ENCODE results near the gene ACTG1.

ACTG1 gene

DNA sequence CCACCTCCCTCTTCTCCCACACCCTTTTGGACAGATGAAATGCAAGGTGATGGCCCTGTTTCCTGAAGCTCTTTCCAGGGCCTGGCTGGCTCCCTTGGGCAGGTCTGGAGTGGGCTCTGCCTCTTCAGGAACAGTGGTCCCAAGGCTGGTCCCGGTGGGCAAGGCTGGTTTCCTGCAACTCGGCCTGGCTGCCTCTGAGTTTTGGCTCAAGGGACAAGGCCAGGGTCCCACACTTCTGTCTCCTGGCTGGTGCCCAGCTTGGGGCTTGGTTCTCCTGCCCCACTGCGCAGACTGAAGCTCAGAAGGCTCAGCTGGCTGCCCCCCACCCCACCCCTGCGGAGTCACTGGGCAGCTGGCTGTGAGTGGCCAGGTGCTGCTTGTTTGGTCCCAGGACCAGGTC, 3.8 kb upstream of the ACTG1 start:
- Histone ChIP-seq H3K4me1 (ENCODE audit: control insufficient read depth, insufficient read depth, low read length, poor library complexity, severe bottlenecking) (peaks cover 44% of the 10 kb centered on the region), H3K27ac (ENCODE audit: insufficient read depth, low read length, poor library complexity, severe bottlenecking) (no peak overlapping the region), H3K4me3 (ENCODE audit: insufficient read depth, low read depth, low read length, poor library complexity, severe bottlenecking) (no peak overlapping the region)

DNA sequence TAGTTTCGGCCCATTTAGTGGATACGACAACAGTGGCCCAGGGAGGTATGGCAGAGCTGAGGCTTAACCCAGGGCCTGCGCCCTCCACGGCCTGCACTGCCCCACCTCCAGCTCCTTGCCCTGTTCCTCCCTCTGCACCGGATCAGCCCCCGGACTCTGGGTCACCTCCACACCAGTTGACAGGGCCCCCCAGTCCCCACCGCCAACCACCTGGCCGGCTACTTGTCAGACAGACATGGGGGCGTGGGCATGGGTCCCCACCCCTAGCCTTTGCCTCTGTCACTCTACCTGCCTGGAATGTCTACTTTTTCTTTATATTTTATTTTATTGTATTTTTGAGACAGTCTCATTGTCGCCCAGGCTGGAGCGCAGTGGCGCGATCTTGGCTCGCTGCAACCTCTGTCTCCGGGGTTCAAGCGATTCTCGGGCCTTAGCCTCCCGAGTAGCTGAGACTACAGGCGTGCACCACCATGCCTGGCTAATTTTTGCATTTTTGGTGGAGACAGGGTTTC, 3.0 kb upstream of the ACTG1 start:
- Histone ChIP-seq H3K27ac (ENCODE audit: insufficient read depth, low read length, poor library complexity, severe bottlenecking) (peak overlapping the region; percentile 75), H3K27me3 (replicated peaks; ENCODE audit: control insufficient read depth, insufficient read depth, low read length, poor library complexity, severe bottlenecking) (no peaks in the 10 kb centered on the region), H3K4me1 (ENCODE audit: control insufficient read depth, insufficient read depth, low read length, poor library complexity, severe bottlenecking) (peaks cover 48% of the 10 kb centered on the region), H3K9me3 (ENCODE audit: control insufficient read depth, low read length) (no peaks in the 10 kb centered on the region), H3K4me3 (ENCODE audit: insufficient read depth, low read depth, low read length, poor library complexity, severe bottlenecking) (peak overlapping the region; percentile 51), H3K36me3 (ENCODE audit: control insufficient read depth, insufficient read depth, low read length) (peaks cover 12% of the 10 kb centered on the region)
- no peak for DNase-seq

More for the DNA sequence above, 3.8 kb upstream of the ACTG1 start:
- no peak for DNase-seq
- H3K27me3 ChIP-seq (replicated peaks; ENCODE audit: control insufficient read depth, insufficient read depth, low read length, poor library complexity, severe bottlenecking): no peaks in the 10 kb centered on the region
- H3K9me3 ChIP-seq (ENCODE audit: control insufficient read depth, low read length): no peaks in the 10 kb centered on the region
- H3K36me3 ChIP-seq (ENCODE audit: control insufficient read depth, insufficient read depth, low read length): peaks cover 4% of the 10 kb centered on the region

DNA sequence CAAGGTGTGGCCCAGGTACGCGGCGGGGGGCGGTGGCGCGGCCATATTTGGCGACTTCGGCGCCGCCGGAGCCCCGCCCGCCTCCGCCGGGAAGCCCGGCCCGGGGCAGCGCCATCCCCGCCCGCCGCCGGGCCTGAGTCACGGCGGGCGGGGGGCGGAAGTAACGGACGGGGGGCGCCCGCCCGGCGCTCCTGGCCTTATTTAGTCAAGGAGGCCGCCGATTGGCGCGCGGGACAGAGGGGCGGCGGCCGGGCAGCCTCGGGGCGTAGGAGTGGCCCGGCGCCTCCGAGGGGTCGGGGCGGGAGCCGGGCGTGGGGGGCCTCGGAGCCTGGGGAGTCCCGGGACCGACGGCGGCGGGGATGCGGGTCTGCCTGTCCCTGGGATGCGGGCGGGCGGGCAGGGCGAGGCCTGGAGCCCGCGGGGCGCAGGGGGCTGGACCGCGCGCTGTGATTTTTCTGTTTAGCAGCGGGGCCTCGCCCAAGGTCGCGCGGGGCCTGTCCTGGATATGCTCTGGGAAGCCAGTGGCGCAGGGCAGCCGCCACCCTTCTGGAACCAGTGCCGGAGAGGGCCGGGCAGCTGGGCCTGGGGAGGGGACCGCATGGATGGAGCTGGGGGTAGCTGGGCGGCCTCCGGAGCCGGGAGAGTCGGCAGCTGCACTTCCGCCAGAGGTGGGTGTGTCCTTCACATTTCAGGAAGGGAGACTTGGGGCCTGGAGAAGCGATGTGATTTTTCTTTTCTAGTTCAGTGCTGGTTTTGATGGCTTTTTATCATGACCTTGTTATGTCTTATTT, 2.3 kb upstream of the ACTG1 start:
- peaks cover 53% of the 10 kb centered on the region for H3K4me1 ChIP-seq (ENCODE audit: control insufficient read depth, insufficient read depth, low read length, poor library complexity, severe bottlenecking)
- DNase-seq: peak; percentile 57 to 65 (median 61)
- H3K36me3 ChIP-seq (ENCODE audit: control insufficient read depth, insufficient read depth, low read length): peaks cover 17% of the 10 kb centered on the region

DNA sequence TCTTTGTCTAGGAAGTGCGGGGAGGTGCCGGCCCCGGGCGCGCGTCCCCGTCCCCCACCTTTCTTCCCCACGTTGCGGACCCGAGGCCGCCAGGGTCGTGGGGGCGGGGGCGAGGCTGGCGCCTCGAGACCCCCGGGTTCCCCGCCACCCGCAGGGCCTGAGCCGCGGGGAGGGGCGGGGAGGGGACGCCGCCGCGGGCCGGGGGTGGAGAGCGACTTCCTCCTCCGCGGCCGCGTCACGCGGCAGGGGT, 1.8 kb upstream of the ACTG1 start:
- Histone ChIP-seq H3K9me3 (ENCODE audit: control insufficient read depth, low read length) (no peaks in the 10 kb centered on the region), H3K36me3 (ENCODE audit: control insufficient read depth, insufficient read depth, low read length) (peaks cover 21% of the 10 kb centered on the region), H3K27me3 (replicated peaks; ENCODE audit: control insufficient read depth, insufficient read depth, low read length, poor library complexity, severe bottlenecking) (no peaks in the 10 kb centered on the region), H3K4me1 (ENCODE audit: control insufficient read depth, insufficient read depth, low read length, poor library complexity, severe bottlenecking) (peaks cover 53% of the 10 kb centered on the region), H3K4me3 (ENCODE audit: insufficient read depth, low read depth, low read length, poor library complexity, severe bottlenecking) (peak overlapping the region; percentile 67), H3K27ac (ENCODE audit: insufficient read depth, low read length, poor library complexity, severe bottlenecking) (peak overlapping the region; percentile 75)
- DNase-seq: no peak

More for the DNA sequence above, 2.3 kb upstream of the ACTG1 start:
- Histone ChIP-seq H3K9me3 (ENCODE audit: control insufficient read depth, low read length) (no peaks in the 10 kb centered on the region), H3K27me3 (replicated peaks; ENCODE audit: control insufficient read depth, insufficient read depth, low read length, poor library complexity, severe bottlenecking) (no peaks in the 10 kb centered on the region), H3K4me3 (ENCODE audit: insufficient read depth, low read depth, low read length, poor library complexity, severe bottlenecking) (peak overlapping the region; percentile 51), H3K27ac (ENCODE audit: insufficient read depth, low read length, poor library complexity, severe bottlenecking) (peak overlapping the region; percentile 75)

DNA sequence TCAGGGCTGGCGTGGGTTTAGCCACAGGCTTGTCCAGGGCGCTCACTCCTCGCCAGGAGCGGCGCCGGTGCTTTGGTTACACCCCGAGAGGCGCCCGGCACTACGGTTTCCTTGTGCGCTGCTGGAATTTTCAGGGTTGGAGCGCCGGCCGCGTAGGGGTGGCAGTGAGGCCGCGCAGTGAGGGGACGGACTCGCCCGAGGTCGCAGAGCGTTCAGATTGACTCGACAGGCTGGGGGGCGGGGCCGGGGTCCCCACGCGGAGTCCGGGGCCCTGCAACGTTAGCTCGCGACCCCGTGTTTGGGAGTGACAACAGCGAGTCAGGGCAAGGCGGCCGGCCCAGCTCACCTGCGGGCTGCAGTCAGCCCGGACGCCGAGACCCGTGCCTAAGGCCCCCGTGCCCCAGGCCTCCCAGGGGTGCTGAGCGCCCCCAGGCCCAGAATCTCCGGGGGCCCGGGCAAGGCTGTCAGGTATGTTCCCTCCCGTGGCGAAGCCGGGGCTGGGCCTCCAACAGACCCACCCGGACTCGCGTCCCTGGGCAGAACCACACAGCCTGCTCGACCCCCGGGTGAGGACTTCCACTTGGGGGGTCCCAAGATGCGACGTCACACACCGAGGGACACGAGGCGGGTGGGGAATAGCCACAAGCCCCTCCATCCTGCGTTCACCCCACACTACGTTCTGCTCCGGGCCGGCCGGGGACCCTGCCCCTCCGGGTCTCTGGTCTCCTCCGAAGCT, 1.3 kb upstream of the ACTG1 start:
- peak in 1 of 3 donors; percentile 19 for DNase-seq
- peaks cover 54% of the 10 kb centered on the region for H3K4me1 ChIP-seq (ENCODE audit: control insufficient read depth, insufficient read depth, low read length, poor library complexity, severe bottlenecking)
- H3K9me3 ChIP-seq (ENCODE audit: control insufficient read depth, low read length): no peaks in the 10 kb centered on the region

DNA sequence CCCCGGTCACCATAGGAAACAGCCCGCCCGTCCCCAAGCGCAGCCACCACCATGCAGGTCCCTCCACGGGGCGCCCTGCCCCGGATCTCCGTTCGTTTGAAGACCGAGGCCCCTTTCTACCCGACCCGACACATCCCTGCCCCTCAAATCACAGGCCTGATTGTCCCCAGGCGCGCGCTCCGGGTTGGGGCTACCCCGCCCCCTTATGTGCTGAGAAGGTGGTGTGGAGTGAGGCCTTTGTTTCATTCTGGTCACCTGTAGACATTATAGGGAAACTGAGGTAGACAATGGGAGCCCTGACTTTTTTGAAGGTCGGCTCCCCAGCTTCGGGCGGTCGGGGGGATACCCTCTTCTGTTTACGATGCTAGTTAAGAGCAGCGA, 763 bp upstream of the ACTG1 start:
- peak; percentile 34 to 44 (median 38) for DNase-seq
- peak overlapping the region; percentile 67 for H3K4me3 ChIP-seq (ENCODE audit: insufficient read depth, low read depth, low read length, poor library complexity, severe bottlenecking)
- H3K27me3 ChIP-seq (replicated peaks; ENCODE audit: control insufficient read depth, insufficient read depth, low read length, poor library complexity, severe bottlenecking): no peaks in the 10 kb centered on the region
- peak overlapping the region; percentile 75 for H3K27ac ChIP-seq (ENCODE audit: insufficient read depth, low read length, poor library complexity, severe bottlenecking)
- H3K36me3 ChIP-seq (ENCODE audit: control insufficient read depth, insufficient read depth, low read length): peaks cover 28% of the 10 kb centered on the region
- H3K9me3 ChIP-seq (ENCODE audit: control insufficient read depth, low read length): no peaks in the 10 kb centered on the region
- H3K4me1 ChIP-seq (ENCODE audit: control insufficient read depth, insufficient read depth, low read length, poor library complexity, severe bottlenecking): peaks cover 55% of the 10 kb centered on the region

More for the DNA sequence above, 1.3 kb upstream of the ACTG1 start:
- Histone ChIP-seq H3K4me3 (ENCODE audit: insufficient read depth, low read depth, low read length, poor library complexity, severe bottlenecking) (peak overlapping the region; percentile 67), H3K36me3 (ENCODE audit: control insufficient read depth, insufficient read depth, low read length) (peaks cover 24% of the 10 kb centered on the region), H3K27ac (ENCODE audit: insufficient read depth, low read length, poor library complexity, severe bottlenecking) (peak overlapping the region; percentile 75), H3K27me3 (replicated peaks; ENCODE audit: control insufficient read depth, insufficient read depth, low read length, poor library complexity, severe bottlenecking) (no peaks in the 10 kb centered on the region)

DNA sequence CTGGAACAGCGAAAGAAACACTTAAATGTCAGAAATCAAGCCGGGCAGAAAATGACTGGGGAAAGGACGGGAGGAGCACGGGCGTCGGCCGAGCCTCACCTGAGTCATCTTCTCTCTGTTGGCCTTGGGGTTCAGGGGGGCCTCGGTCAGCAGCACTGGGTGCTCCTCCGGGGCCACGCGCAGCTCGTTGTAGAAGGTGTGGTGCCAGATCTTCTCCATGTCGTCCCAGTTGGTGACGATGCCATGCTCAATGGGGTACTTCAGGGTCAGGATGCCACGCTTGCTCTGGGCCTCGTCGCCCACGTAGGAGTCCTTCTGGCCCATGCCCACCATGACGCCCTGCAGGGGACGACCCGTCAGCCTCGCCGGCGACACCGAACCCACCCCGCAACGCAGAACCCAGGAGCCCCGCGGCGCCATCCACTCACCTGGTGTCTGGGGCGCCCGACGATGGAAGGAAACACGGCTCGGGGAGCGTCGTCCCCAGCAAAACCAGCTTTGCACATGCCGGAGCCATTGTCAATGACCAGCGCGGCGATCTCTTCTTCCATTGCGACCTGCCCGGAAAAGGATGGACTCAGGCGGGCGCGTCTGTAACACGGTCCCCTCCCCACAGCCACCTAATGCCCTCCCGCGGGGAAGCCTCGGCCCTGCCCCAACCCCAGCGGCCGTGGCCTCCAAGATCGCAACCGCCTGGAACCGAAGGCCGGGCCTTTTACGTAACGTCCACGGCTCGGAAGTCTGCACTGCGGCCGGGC, 616 bp downstream of the ACTG1 start:
- peak overlapping the region; percentile 77 for H3K27ac ChIP-seq (ENCODE audit: insufficient read depth, low read length, poor library complexity, severe bottlenecking)
- DNase-seq: peak in 1 of 3 donors; percentile 32
- no peaks in the 10 kb centered on the region for H3K27me3 ChIP-seq (replicated peaks; ENCODE audit: control insufficient read depth, insufficient read depth, low read length, poor library complexity, severe bottlenecking)
- peak overlapping the region; percentile 67 for H3K4me3 ChIP-seq (ENCODE audit: insufficient read depth, low read depth, low read length, poor library complexity, severe bottlenecking)
- peaks cover 49% of the 10 kb centered on the region for H3K4me1 ChIP-seq (ENCODE audit: control insufficient read depth, insufficient read depth, low read length, poor library complexity, severe bottlenecking)
- peaks cover 28% of the 10 kb centered on the region for H3K36me3 ChIP-seq (ENCODE audit: control insufficient read depth, insufficient read depth, low read length)
- no peaks in the 10 kb centered on the region for H3K9me3 ChIP-seq (ENCODE audit: control insufficient read depth, low read length)

DNA sequence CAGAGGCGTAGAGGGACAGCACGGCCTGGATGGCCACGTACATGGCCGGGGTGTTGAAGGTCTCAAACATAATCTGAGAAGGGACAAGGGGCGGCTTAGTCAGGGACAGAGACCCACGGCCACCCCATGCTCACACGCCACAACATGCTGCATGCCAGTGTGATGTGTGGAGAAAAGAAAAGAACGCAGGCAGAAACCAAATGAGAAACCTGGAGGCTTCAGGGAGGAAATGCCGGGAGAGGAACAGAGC, 1.1 kb downstream of the ACTG1 start:
- no peaks in the 10 kb centered on the region for H3K27me3 ChIP-seq (replicated peaks; ENCODE audit: control insufficient read depth, insufficient read depth, low read length, poor library complexity, severe bottlenecking)
- no peak for DNase-seq
- H3K9me3 ChIP-seq (ENCODE audit: control insufficient read depth, low read length): no peaks in the 10 kb centered on the region
- H3K36me3 ChIP-seq (ENCODE audit: control insufficient read depth, insufficient read depth, low read length): peaks cover 28% of the 10 kb centered on the region
- H3K4me1 ChIP-seq (ENCODE audit: control insufficient read depth, insufficient read depth, low read length, poor library complexity, severe bottlenecking): peaks cover 48% of the 10 kb centered on the region
- H3K27ac ChIP-seq (ENCODE audit: insufficient read depth, low read length, poor library complexity, severe bottlenecking): peak overlapping the region; percentile 77
- H3K4me3 ChIP-seq (ENCODE audit: insufficient read depth, low read depth, low read length, poor library complexity, severe bottlenecking): peak overlapping the region; percentile 67

DNA sequence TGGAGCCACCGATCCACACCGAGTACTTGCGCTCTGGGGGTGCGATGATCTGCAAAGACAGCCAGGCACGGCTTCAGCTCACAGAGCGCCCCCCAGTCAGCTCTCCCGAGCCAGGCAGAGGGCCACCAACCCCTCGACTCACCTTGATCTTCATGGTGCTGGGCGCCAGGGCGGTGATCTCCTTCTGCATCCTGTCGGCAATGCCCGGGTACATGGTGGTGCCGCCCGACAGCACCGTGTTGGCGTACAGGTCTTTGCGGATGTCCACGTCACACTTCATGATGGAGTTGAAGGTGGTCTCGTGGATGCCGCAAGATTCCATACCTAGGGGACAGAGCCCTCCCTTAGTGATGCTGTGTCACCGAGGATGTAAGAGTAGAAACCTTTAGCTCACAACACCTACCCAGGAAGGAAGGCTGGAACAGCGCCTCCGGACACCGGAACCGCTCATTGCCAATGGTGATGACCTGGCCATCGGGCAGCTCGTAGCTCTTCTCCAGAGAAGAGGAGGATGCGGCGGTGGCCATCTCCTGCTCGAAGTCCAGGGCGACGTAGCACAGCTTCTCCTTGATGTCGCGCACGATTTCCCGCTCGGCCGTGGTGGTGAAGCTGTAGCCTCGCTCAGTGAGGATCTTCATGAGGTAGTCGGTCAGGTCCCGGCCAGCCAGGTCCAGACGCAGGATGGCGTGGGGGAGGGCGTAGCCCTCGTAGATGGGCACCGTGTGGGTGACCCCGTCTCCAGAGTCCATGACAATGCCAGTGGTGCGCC, 1.6 kb downstream of the ACTG1 start:
- H3K36me3 ChIP-seq (ENCODE audit: control insufficient read depth, insufficient read depth, low read length): peaks cover 28% of the 10 kb centered on the region
- H3K27me3 ChIP-seq (replicated peaks; ENCODE audit: control insufficient read depth, insufficient read depth, low read length, poor library complexity, severe bottlenecking): no peaks in the 10 kb centered on the region
- peak overlapping the region; percentile 77 for H3K27ac ChIP-seq (ENCODE audit: insufficient read depth, low read length, poor library complexity, severe bottlenecking)
- H3K9me3 ChIP-seq (ENCODE audit: control insufficient read depth, low read length): no peaks in the 10 kb centered on the region
- H3K4me1 ChIP-seq (ENCODE audit: control insufficient read depth, insufficient read depth, low read length, poor library complexity, severe bottlenecking): peaks cover 43% of the 10 kb centered on the region
- peak in 1 of 3 donors; percentile 24 for DNase-seq
- peak overlapping the region; percentile 67 for H3K4me3 ChIP-seq (ENCODE audit: insufficient read depth, low read depth, low read length, poor library complexity, severe bottlenecking)
